Mucosa of descending colon (tissue), 3 donors: ENCODE data around the gene AGK. TPM values are rescaled to one million over a fixed set of nuclear protein-coding genes. Genes with fewer than 3 reads are reported as not detected.
"Not testable (repeated sequence)": the region's sequence is repeated elsewhere in the genome, so short reads cannot be mapped to it uniquely, and the experiment has no call there.

Experiments
- ATAC-seq: fragments of 200-7000 bp; cut with Tn5 transposase; one replicate; pipeline ENCODE4 v1.9.1; 2020; ENCODE audit warnings: mild to moderate bottlenecking, moderate library complexity
- DNase-seq, 3 donors: peaks; one replicate each; pipeline ENCODE4 v3.0.0-alpha.2; 2020
- H3K36me3 ChIP-seq: fragments of 200-600 bp; one replicate; pipeline ENCODE4 v1.8.0; 2021; ENCODE audit warnings: low read depth, mild to moderate bottlenecking
- H3K4me1 ChIP-seq: fragments of 200-600 bp; one replicate; pipeline ENCODE4 v1.8.0; 2021; ENCODE audit warnings: low read depth, mild to moderate bottlenecking
- H3K4me3 ChIP-seq: fragments of 200-600 bp; one replicate; pipeline ENCODE4 v1.8.0; 2021; ENCODE audit warnings: mild to moderate bottlenecking
- H3K9me3 ChIP-seq: fragments of 200-600 bp; one replicate; pipeline ENCODE4 v1.8.0; 2021; ENCODE audit warnings: mild to moderate bottlenecking
- intact Hi-C, 2 donors: fragments of 100-400 bp; cut with DNase I in 1 of 2; cut with micrococcal nuclease in 1 of 2; formaldehyde crosslinking; loops; one replicate each; pipeline versions ENCODE4 v1.11.0 to v1.11.1; 2022; cut with DNase I, micrococcal nuclease
- total RNA-seq, 3 donors: library from RNA; stranded (reverse); fragmentation: NEBNext Ultra II Directional in 2 of 3; extraction: Animal tissue kit (Norgen Biotek cat#: 25700) in 2 of 3; gene quantifications; one replicate each; pipeline versions ENCODE4 v1.2.1 to v1.2.4, GENCODE V29; 2021 to 2023
- TF ChIP-seq, protein P1 (sequence below): fragments of 200-600 bp; IDR thresholded peaks from one replicate; pipeline ENCODE4 v1.8.0; 2022; ENCODE audit warnings: antibody characterized with exemption, mild to moderate bottlenecking
- donor health status: DM: no; HTN: no; CAD: no; lungs with moderate emphysema.
- donor health status: DM: no; HTN: no; CAD: no.
- donor health status: DM: no; HTN: yes; CAD: no.

The AGK gene
- total RNA-seq, 3 donors from 2014 or later = 16.7 to 20.7 (median 17.6) TPM

DNA sequence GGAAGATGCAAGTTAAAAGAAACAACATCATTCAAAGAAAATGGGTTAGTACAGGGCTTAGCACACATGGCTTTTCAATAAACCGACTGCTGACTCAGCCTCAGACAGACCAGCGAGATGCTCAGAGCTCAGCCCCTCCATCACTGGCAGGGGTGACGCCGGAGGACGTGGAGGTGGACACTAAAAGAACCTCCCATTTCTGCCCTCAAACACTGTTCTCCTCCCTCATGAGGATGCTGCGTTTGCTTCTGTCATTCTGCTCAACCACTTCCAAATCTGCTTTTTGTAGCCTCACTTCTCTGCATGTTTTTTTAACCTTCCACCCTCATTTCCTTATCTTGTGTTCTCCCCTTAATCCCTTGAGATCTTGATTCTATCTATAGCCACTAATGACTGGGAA is 135.5 kb downstream of the AGK start:
- TF ChIP-seq, protein P1, sequence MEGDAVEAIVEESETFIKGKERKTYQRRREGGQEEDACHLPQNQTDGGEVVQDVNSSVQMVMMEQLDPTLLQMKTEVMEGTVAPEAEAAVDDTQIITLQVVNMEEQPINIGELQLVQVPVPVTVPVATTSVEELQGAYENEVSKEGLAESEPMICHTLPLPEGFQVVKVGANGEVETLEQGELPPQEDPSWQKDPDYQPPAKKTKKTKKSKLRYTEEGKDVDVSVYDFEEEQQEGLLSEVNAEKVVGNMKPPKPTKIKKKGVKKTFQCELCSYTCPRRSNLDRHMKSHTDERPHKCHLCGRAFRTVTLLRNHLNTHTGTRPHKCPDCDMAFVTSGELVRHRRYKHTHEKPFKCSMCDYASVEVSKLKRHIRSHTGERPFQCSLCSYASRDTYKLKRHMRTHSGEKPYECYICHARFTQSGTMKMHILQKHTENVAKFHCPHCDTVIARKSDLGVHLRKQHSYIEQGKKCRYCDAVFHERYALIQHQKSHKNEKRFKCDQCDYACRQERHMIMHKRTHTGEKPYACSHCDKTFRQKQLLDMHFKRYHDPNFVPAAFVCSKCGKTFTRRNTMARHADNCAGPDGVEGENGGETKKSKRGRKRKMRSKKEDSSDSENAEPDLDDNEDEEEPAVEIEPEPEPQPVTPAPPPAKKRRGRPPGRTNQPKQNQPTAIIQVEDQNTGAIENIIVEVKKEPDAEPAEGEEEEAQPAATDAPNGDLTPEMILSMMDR = no peak
- no peak for DNase-seq
- intact Hi-C loops = no loop called here
- Histone ChIP-seq H3K4me1 (no peaks in the 10 kb centered on the region), H3K36me3 (no peaks in the 10 kb centered on the region), H3K4me3 (no peak overlapping the region), H3K9me3 (no peaks in the 10 kb centered on the region)
- ATAC-seq = no peak

GRCh38 chr7:141688043-141688442 is 136.8 kb downstream of the AGK start:
- H3K4me3 ChIP-seq = no peak overlapping the region
- intact Hi-C loops = no loop called here
- H3K4me1 ChIP-seq = no peaks in the 10 kb centered on the region
- no peak for ATAC-seq
- no peaks in the 10 kb centered on the region for H3K9me3 ChIP-seq
- TF ChIP-seq, protein P1 = no peak
- no peak for DNase-seq
- no peaks in the 10 kb centered on the region for H3K36me3 ChIP-seq

DNA sequence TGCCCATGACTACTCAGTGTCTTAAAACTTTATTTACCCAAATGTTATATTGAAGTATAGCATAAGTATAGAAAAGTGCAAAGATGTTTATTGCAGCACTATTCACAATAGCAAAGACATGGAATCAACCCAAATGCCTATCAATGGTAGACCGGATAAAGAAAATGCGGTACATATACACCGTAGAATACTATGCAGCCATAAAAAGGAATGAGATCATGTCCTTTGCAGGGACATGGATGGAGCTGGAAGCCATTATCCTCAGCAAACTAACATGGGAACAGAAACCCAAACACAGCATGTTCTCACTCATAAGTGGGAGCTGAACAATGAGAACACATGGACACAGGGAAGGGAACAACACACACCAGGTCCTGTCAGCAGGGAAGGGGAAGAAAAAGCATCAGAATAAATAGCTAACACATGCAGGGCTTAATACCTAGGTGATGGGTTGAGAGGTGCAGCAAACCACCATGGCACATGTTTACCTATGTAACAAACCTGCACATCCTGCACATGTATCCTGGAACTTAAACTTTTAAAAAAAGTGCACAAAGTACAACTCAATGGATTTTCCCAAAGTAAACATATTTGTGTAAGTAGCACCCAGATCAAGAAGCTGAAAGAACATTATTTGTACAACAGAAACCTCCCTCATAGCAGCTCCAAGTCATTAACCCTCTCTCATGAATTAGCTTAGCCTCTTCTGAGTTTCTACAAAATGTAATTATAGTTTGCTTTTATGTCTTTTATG is 138.0 kb downstream of the AGK start:
- DNase-seq, H3K9me3 ChIP-seq, ATAC-seq, H3K4me3 ChIP-seq, H3K36me3 ChIP-seq, H3K4me1 ChIP-seq, intact Hi-C loops: not testable (repeated sequence)

GRCh38 chr7:141691540-141691939 is 140.3 kb downstream of the AGK start:
- no peak for DNase-seq
- no peak for ATAC-seq
- Histone ChIP-seq H3K9me3 (no peaks in the 10 kb centered on the region), H3K4me3 (no peak overlapping the region), H3K4me1 (peaks cover 11% of the 10 kb centered on the region), H3K36me3 (no peaks in the 10 kb centered on the region)
- intact Hi-C loops = no loop called here
- TF ChIP-seq, protein P1 = no peak

- DNase-seq (no peak), ATAC-seq (no peak)
- intact Hi-C loops = no loop called here
- TF ChIP-seq, protein P1 = no peak
- no peaks in the 10 kb centered on the region for H3K36me3 ChIP-seq
- H3K4me3 ChIP-seq = no peak overlapping the region
- no peaks in the 10 kb centered on the region for H3K9me3 ChIP-seq
- H3K4me1 ChIP-seq = peaks cover 12% of the 10 kb centered on the region
Measured at GRCh38 chr7:141691961-141692360, 140.8 kb downstream of the AGK start.

DNA sequence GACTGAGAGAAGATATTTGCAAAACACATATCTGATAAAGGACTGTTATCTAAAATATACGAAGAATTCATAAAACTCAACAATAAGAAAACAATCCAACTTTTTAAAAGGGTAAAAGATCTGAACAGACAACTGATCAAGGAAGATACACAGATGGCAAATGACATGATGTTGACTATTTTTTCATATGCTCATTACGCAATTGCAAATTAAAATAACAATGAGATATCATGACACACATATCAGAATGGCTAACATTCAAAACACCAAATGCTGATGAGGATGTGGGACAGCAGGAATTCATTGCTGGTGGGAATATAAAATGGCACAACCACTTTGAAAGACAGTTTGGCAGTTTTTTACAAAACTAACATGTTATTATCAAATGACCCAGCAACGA is 141.9 kb downstream of the AGK start:
- TF ChIP-seq, protein P1 = no peak
- Histone ChIP-seq H3K9me3 (no peaks in the 10 kb centered on the region), H3K36me3 (no peaks in the 10 kb centered on the region), H3K4me3 (no peak overlapping the region), H3K4me1 (peaks cover 12% of the 10 kb centered on the region)
- ATAC-seq = no peak
- DNase-seq = no peak
- intact Hi-C loops = no loop called here
